H9 (cell line): ENCODE results near the gene DPH3. TPM values are rescaled to one million over a fixed set of nuclear protein-coding genes. Genes with fewer than 3 reads are reported as not detected.

Source experiments
- DNase-seq: peaks from one replicate; pipeline ENCODE4 v3.0.0-alpha.2; 2017
- H2AFZ ChIP-seq: one replicate; pipeline ENCODE4 v1.6.1; 2013; ENCODE audit warnings: mild to moderate bottlenecking, low read length, control low read depth, moderate library complexity
- H2AK5ac ChIP-seq: 2 replicates; pipeline ENCODE4 v1.6.1; 2013; ENCODE audit warnings: low read length, control low read depth, mixed read lengths; ENCODE audit not compliant: insufficient read length
- H2BK120ac ChIP-seq: one replicate; pipeline ENCODE4 v1.6.1; 2013; ENCODE audit warnings: low read depth, mild to moderate bottlenecking, low read length, control low read depth, inconsistent platforms; ENCODE audit not compliant: poor library complexity, severe bottlenecking
- H2BK12ac ChIP-seq: 2 replicates; pipeline ENCODE4 v1.6.1; 2013; ENCODE audit warnings: low read length, control low read depth, mixed read lengths, low read depth; ENCODE audit not compliant: insufficient read length
- H2BK15ac ChIP-seq: 2 replicates; pipeline ENCODE4 v1.6.1; 2013; ENCODE audit warnings: low read depth, low read length, control low read depth
- H2BK20ac ChIP-seq: one replicate; pipeline ENCODE4 v1.6.1; 2013; ENCODE audit warnings: low read depth, mild to moderate bottlenecking, low read length, control low read depth, inconsistent platforms; ENCODE audit not compliant: poor library complexity, severe bottlenecking
- H2BK5ac ChIP-seq: 2 replicates; pipeline ENCODE4 v1.6.1; 2013; ENCODE audit warnings: low read length, control low read depth, mixed read lengths; ENCODE audit not compliant: insufficient read length
- H3K14ac ChIP-seq: 2 replicates; pipeline ENCODE4 v1.6.1; 2013; ENCODE audit warnings: low read length, control low read depth; ENCODE audit not compliant: insufficient read depth
- H3K18ac ChIP-seq: 2 replicates; pipeline ENCODE4 v1.6.1; 2013; ENCODE audit warnings: low read depth, mild to moderate bottlenecking, mixed read lengths, low read length, control low read depth; ENCODE audit not compliant: insufficient read length
- H3K23ac ChIP-seq: 2 replicates; pipeline ENCODE4 v1.6.1; 2013; ENCODE audit warnings: low read length, control low read depth, mixed read lengths, low read depth; ENCODE audit not compliant: insufficient read length
- H3K23me2 ChIP-seq: 2 replicates; pipeline ENCODE4 v1.6.1; 2013; ENCODE audit warnings: low read depth, mild to moderate bottlenecking, mixed read lengths, low read length, control low read depth; ENCODE audit not compliant: insufficient read length, poor library complexity, severe bottlenecking
- H3K27ac ChIP-seq: 2 replicates; pipeline ENCODE4 v1.5.1; 2013; ENCODE audit warnings: low read length, control low read depth, mixed read lengths, low read depth; ENCODE audit not compliant: insufficient read length
- H3K27me3 ChIP-seq: 2 replicates; pipeline ENCODE4 v1.6.1; 2013; ENCODE audit warnings: low read length, control low read depth, inconsistent platforms; ENCODE audit not compliant: insufficient read depth
- H3K4ac ChIP-seq: 2 replicates; pipeline ENCODE4 v1.6.1; 2013; ENCODE audit warnings: low read depth, mild to moderate bottlenecking, control low read depth, inconsistent platforms, low read length, moderate library complexity
- H3K4me1 ChIP-seq: 2 replicates; pipeline ENCODE4 v1.6.1; 2013; ENCODE audit warnings: low read length, control low read depth, inconsistent platforms; ENCODE audit not compliant: insufficient read depth
- H3K4me2 ChIP-seq: 2 replicates; pipeline ENCODE4 v1.6.1; 2013; ENCODE audit warnings: low read length, control low read depth, mixed read lengths; ENCODE audit not compliant: insufficient read length, insufficient read depth
- H3K56ac ChIP-seq: 2 replicates; pipeline ENCODE4 v1.6.1; 2013; ENCODE audit warnings: low read depth, mild to moderate bottlenecking, mixed read lengths, low read length, control low read depth; ENCODE audit not compliant: insufficient read length
- H3K79me1 ChIP-seq: 2 replicates; pipeline ENCODE4 v1.6.1; 2013; ENCODE audit warnings: low read depth, mild to moderate bottlenecking, moderate library complexity, low read length, control low read depth, inconsistent platforms; ENCODE audit not compliant: insufficient read depth, poor library complexity, severe bottlenecking
- H3K79me2 ChIP-seq: 2 replicates; pipeline ENCODE4 v1.6.1; 2013; ENCODE audit warnings: low read length, control low read depth, inconsistent platforms; ENCODE audit not compliant: insufficient read depth
- H3K9ac ChIP-seq: 2 replicates; pipeline ENCODE4 v1.6.1; 2013; ENCODE audit warnings: low read length, control low read depth, mixed read lengths; ENCODE audit not compliant: insufficient read length; ENCODE audit errors: extremely low read depth
- H3K9me3 ChIP-seq: one replicate; pipeline ENCODE4 v1.6.1; 2013; ENCODE audit warnings: low read depth, low read length, inconsistent platforms; ENCODE audit not compliant: control insufficient read depth
- H3T11ph ChIP-seq: one replicate; pipeline ENCODE4 v1.6.1; 2013; ENCODE audit warnings: mild to moderate bottlenecking, low read length, control low read depth, inconsistent platforms
- H4K20me1 ChIP-seq: one replicate; pipeline ENCODE4 v1.6.1; 2013; ENCODE audit not compliant: control insufficient read depth, insufficient read length, insufficient read depth
- H4K5ac ChIP-seq: 2 replicates; pipeline ENCODE4 v1.6.1; 2013; ENCODE audit warnings: low read depth, mild to moderate bottlenecking, mixed read lengths, low read length, control low read depth; ENCODE audit not compliant: insufficient read length
- H4K8ac ChIP-seq: replicated peaks from 2 replicates; pipeline ENCODE4 v1.6.1; 2013; ENCODE audit warnings: low read length, control low read depth, mixed read lengths, low read depth; ENCODE audit not compliant: insufficient read length
- H4K91ac ChIP-seq: 2 replicates; pipeline ENCODE4 v1.6.1; 2013; ENCODE audit warnings: low read depth, mild to moderate bottlenecking, moderate library complexity, mixed read lengths, low read length, control low read depth; ENCODE audit not compliant: insufficient read length
- H3K27ac Mint-ChIP-seq, 3 experiments: 2 replicates in 2 of 3; 3 replicates in 1 of 3; pipeline ENCODE4 v1.8.0; 2020 to 2021; ENCODE audit warnings: mixed read lengths in 3 of 3, mild to moderate bottlenecking in 1 of 3, moderate library complexity in 1 of 3
- H3K27me3 Mint-ChIP-seq: 2 replicates; pipeline ENCODE4 v1.8.0; 2021; ENCODE audit warnings: low read depth, mild to moderate bottlenecking, moderate library complexity, mixed read lengths
- H3K36me3 Mint-ChIP-seq, 3 experiments: 2 replicates in 2 of 3; 3 replicates in 1 of 3; pipeline ENCODE4 v1.8.0; 2020 to 2021; ENCODE audit warnings: low read depth in 3 of 3, mixed read lengths in 3 of 3; ENCODE audit not compliant: insufficient read depth in 1 of 3
- H3K4me1 Mint-ChIP-seq, 2 experiments: 2 replicates each; pipeline ENCODE4 v1.8.0; 2020; ENCODE audit warnings: mixed read lengths in 2 of 2
- H3K4me3 Mint-ChIP-seq, 2 experiments: 2 replicates in 1 of 2; 3 replicates in 1 of 2; pipeline ENCODE4 v1.8.0; 2020 to 2021; ENCODE audit warnings: mild to moderate bottlenecking in 2 of 2, mixed read lengths in 2 of 2, moderate library complexity in 1 of 2
- H3K9me3 Mint-ChIP-seq, 2 experiments: 2 replicates in 1 of 2; 3 replicates in 1 of 2; pipeline ENCODE4 v1.8.0; 2020; ENCODE audit warnings: mild to moderate bottlenecking in 2 of 2, mixed read lengths in 2 of 2, moderate library complexity in 1 of 2
- WGBS: extraction: QIAGEN DNeasy Blood & Tissue Kit; methylation state at CpG from one replicate; pipeline ENCODE4 v1.1.7; 2013; ENCODE audit warnings: missing lambda C conversion rate, low lambda C conversion rate, mixed read lengths; ENCODE audit not compliant: insufficient read length; ENCODE audit errors: extremely low coverage; 5-methylcytosine and 5-hydroxymethylcytosine counted together
- total RNA-seq: library from RNA; stranded (reverse); gene quantifications from 2 replicates; pipeline ENCODE4 v1.2.1, GENCODE V29; 2021
- TF ChIP-seq, protein P1 (sequence below): fragments of 200-600 bp; sonication (generic); conservative IDR thresholded peaks from 3 replicates; pipeline ENCODE4 v1.8.0; 2021; ENCODE audit warnings: antibody characterized with exemption, mild to moderate bottlenecking

The DPH3 gene
- total RNA-seq, 1 experiment from 2014 or later, result 36.2 TPM

DNA sequence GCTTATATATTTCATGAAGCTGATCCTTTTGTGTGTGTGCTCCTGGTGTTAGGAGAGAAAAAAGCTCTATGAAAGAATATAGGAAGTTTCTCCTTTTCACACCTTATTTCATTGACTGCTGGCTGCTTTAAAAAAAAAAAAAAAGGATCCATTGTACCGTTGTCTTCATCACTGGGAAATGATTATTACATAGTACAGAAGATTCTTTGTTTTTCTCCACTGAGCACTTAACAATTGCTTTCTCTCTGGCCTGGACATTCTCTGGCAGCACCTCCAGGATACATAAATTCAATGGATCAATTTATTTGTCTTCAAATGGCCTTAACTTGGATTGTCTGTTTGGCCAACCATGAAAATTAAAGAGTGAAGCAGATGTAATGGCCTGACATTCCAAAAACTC, 37.2 kb downstream of the DPH3 start:
- no peaks in the 10 kb centered on the region for H4K20me1 ChIP-seq

More for the DNA sequence above, 37.2 kb downstream of the DPH3 start:
- WGBS, result no CpG with 5 or more reads among the region's 1 CpG
- H3K27me3 Mint-ChIP-seq, result 0 out of 2 replicates have a peak, but pooled peaks cover 1% of the 10 kb centered on the region
- H2AFZ ChIP-seq, result no peak overlapping the region
- H3K4me1 ChIP-seq, result peaks cover 2% of the 10 kb centered on the region; the same call in 1 of the 2 replicates
- no peak overlapping the region for H2BK120ac ChIP-seq
- DNase-seq, result no peak
- H3K56ac ChIP-seq, result no peak overlapping the region
- H3K9ac ChIP-seq, result no peak overlapping the region
- no peaks in the 10 kb centered on the region for H3K79me1 ChIP-seq
- TF ChIP-seq, protein P1, sequence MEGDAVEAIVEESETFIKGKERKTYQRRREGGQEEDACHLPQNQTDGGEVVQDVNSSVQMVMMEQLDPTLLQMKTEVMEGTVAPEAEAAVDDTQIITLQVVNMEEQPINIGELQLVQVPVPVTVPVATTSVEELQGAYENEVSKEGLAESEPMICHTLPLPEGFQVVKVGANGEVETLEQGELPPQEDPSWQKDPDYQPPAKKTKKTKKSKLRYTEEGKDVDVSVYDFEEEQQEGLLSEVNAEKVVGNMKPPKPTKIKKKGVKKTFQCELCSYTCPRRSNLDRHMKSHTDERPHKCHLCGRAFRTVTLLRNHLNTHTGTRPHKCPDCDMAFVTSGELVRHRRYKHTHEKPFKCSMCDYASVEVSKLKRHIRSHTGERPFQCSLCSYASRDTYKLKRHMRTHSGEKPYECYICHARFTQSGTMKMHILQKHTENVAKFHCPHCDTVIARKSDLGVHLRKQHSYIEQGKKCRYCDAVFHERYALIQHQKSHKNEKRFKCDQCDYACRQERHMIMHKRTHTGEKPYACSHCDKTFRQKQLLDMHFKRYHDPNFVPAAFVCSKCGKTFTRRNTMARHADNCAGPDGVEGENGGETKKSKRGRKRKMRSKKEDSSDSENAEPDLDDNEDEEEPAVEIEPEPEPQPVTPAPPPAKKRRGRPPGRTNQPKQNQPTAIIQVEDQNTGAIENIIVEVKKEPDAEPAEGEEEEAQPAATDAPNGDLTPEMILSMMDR, result no peak
- H3K27ac Mint-ChIP-seq, result no peak overlapping the region
- no peak overlapping the region for H4K8ac ChIP-seq
- no peaks in the 10 kb centered on the region for H3K23me2 ChIP-seq
- no peak overlapping the region for H3K18ac ChIP-seq
- no peak overlapping the region for H4K5ac ChIP-seq
- H2BK5ac ChIP-seq, result no peak overlapping the region
- no peak overlapping the region for H3T11ph ChIP-seq
- no peak overlapping the region for H2BK20ac ChIP-seq
- H3K9me3 ChIP-seq, result no peaks in the 10 kb centered on the region
- no peak overlapping the region for H2BK12ac ChIP-seq
- H4K91ac ChIP-seq, result no peak overlapping the region
- no peak overlapping the region for H3K27ac ChIP-seq
- H3K4me2 ChIP-seq, result no peak overlapping the region
- H3K4ac ChIP-seq, result no peak overlapping the region
- no peaks in the 10 kb centered on the region for H3K27me3 ChIP-seq
- H2AK5ac ChIP-seq, result no peak overlapping the region
- H3K4me1 Mint-ChIP-seq, result peaks cover 2 to 3% of the 10 kb centered on the region in 2 experiments; a peak in 1 of 4 replicates
- H2BK15ac ChIP-seq, result no peak overlapping the region
- H3K9me3 Mint-ChIP-seq, result no peaks in the 10 kb centered on the region
- H3K36me3 Mint-ChIP-seq, result no peaks in the 10 kb centered on the region
- no peak overlapping the region for H3K4me3 Mint-ChIP-seq
- H3K23ac ChIP-seq, result no peak overlapping the region
- H3K79me2 ChIP-seq, result no peaks in the 10 kb centered on the region
- no peak overlapping the region for H3K14ac ChIP-seq
